GM12892 (cell line): Measurements from ENCODE around the gene GPATCH3.

Source experiments
- DNase-seq: peaks from one replicate; pipeline ENCODE4 v3.0.0; 2011; ENCODE audit not compliant: insufficient read length
- FAIRE-seq: peaks from 2 replicates; lab custom pipeline; 2011; peaks lifted over from hg19 to GRCh38; lab: Jason Lieb, UNC
- POLR2A ChIP-seq: IDR thresholded peaks from 2 replicates; pipeline ENCODE4 v1.6.1; 2011; ENCODE audit warnings: low read depth, low read length, control low read depth
- POLR2AphosphoS5 ChIP-seq: IDR thresholded peaks from 2 replicates; pipeline ENCODE4 v1.6.1; 2011; ENCODE audit warnings: low read depth, low read length, control low read depth
- TAF1 ChIP-seq: IDR thresholded peaks from 2 replicates; pipeline ENCODE4 v1.6.1; 2011; ENCODE audit warnings: low read depth, mild to moderate bottlenecking, control low read depth, low read length, borderline replicate concordance

GPATCH3 gene

GRCh38 chr1:26910343-26911160 lies 10.3 kb upstream of the GPATCH3 start:
- DNase-seq (no peak), FAIRE-seq (no peak)
- no peak for TF ChIP-seq TAF1
- no peak for TF ChIP-seq POLR2AphosphoS5
- TF ChIP-seq POLR2A: no peak

GRCh38 chr1:26909951-26910342 lies 9.7 kb upstream of the GPATCH3 start:
- no peak for TF ChIP-seq POLR2AphosphoS5
- no peak for TF ChIP-seq POLR2A
- TF ChIP-seq TAF1: no peak
- no peak for FAIRE-seq
- DNase-seq: no peak

GRCh38 chr1:26907071-26907917 lies 7.0 kb upstream of the GPATCH3 start:
- no peak for TF ChIP-seq POLR2A
- FAIRE-seq (no peak), DNase-seq (no peak)

GRCh38 chr1:26900815-26901511 lies 696 bp upstream of the GPATCH3 start:
- TF ChIP-seq POLR2A (no peak), TAF1 (no peak), POLR2AphosphoS5 (no peak)
- FAIRE-seq (peak; percentile 9), DNase-seq (no peak)

- FAIRE-seq: no peak
- no peak for DNase-seq
- no peak for TF ChIP-seq POLR2A
- TF ChIP-seq TAF1: no peak
- TF ChIP-seq POLR2AphosphoS5: no peak
Measured at GRCh38 chr1:26897351-26897750, 2.9 kb downstream of the GPATCH3 start.

- DNase-seq (no peak), FAIRE-seq (no peak)
- TF ChIP-seq POLR2A (no peak), POLR2AphosphoS5 (no peak), TAF1 (no peak)
Measured at GRCh38 chr1:26894263-26894662, 6.0 kb downstream of the GPATCH3 start.

GRCh38 chr1:26890467-26890796 lies 9.8 kb downstream of the GPATCH3 start:
- TF ChIP-seq TAF1 (no peak), POLR2A (no peak), POLR2AphosphoS5 (no peak)
- DNase-seq (no peak), FAIRE-seq (no peak)

GRCh38 chr1:26889551-26890466 lies 10.5 kb downstream of the GPATCH3 start, which contains the start of gene GPN2:
TSS of gene GPN2 (minus strand) at chr1:26890283. CDS start at chr1:26890096, 187 bp downstream.
- TF ChIP-seq POLR2A (peak; percentile 97), TAF1 (peak; percentile 63; the same call in 1 of the 2 replicates), POLR2AphosphoS5 (peak; percentile 96)
- FAIRE-seq (peak; percentile 95), DNase-seq (peak; percentile 96)

- TF ChIP-seq POLR2AphosphoS5: no peak
- DNase-seq: no peak
- no peak for FAIRE-seq
Measured at GRCh38 chr1:26888231-26888630, 12.0 kb downstream of the GPATCH3 start.

- FAIRE-seq (no peak), DNase-seq (no peak)
- TF ChIP-seq POLR2A: no peak
- TF ChIP-seq TAF1: no peak
- no peak for TF ChIP-seq POLR2AphosphoS5
Measured at GRCh38 chr1:26887125-26887524, 13.1 kb downstream of the GPATCH3 start.
